Activated T-cell treated with anti-CD3 and anti-CD28 coated beads, Interleukin-2, amount 50 U/mL, for 72 hours (primary cell): ENCODE data around the gene ARSA. TPM values are rescaled to one million over a fixed set of nuclear protein-coding genes. Genes with fewer than 3 reads are reported as not detected.

Source experiments
- total RNA-seq, 2 donors: library from RNA; stranded (reverse); gene quantifications; one replicate each; pipeline ENCODE4 v1.2.3, GENCODE V29; 2022

Gene ARSA
- total RNA-seq, 2 donors from 2014 or later: 19.8 to 26.8 TPM

Other genes with a start within 250 kb of the ARSA start
- gene SBF1, start 153.1 kb downstream of the ARSA start, total RNA-seq: 100 to 1,000 TPM; 108 to 114 TPM
- gene ADM2, start 146.6 kb downstream of the ARSA start, total RNA-seq: 10 to 100 TPM; 25.5 to 28.8 TPM
- 1 to 10 TPM; 3.4 to 5.2 TPM for gene MIOX, start 141.3 kb downstream of the ARSA start, total RNA-seq
- 10 to 100 TPM; 64.8 to 64.9 TPM for gene LMF2, start 120.5 kb downstream of the ARSA start, total RNA-seq
- 100 to 1,000 TPM; 120 to 141 TPM for gene NCAPH2, start 119.9 kb downstream of the ARSA start, total RNA-seq
- 1 to 10 TPM; 8.3 to 8.5 TPM for gene SCO2, start 102.6 kb downstream of the ARSA start, total RNA-seq
- gene TYMP, start 98.1 kb downstream of the ARSA start, total RNA-seq: 100 to 1,000 TPM in 1 of 2 donors, 10 to 100 TPM in 1; 71.5 to 101 TPM
- 10 to 100 TPM; 45.5 to 49.1 TPM for gene KLHDC7B, start 82.3 kb downstream of the ARSA start, total RNA-seq
- gene SYCE3, start 65.2 kb downstream of the ARSA start, total RNA-seq: 1 to 10 TPM; 1.7 TPM
- 10 to 100 TPM; 85.3 to 88.0 TPM for gene CPT1B, start 49.7 kb downstream of the ARSA start, total RNA-seq
- 100 to 1,000 TPM in 1 of 2 donors, 10 to 100 TPM in 1; 95.6 to 110 TPM for gene CHKB, start 45.3 kb downstream of the ARSA start, total RNA-seq
- under 1 TPM; 0.60 to 0.62 TPM for gene MAPK8IP2, start 27.4 kb downstream of the ARSA start, total RNA-seq
- gene SHANK3, start 44.7 kb upstream of the ARSA start, total RNA-seq: under 1 TPM; 0.19 to 0.24 TPM
- gene ACR, start 110.1 kb upstream of the ARSA start, total RNA-seq: not detected
- gene RABL2B, start 155.5 kb upstream of the ARSA start, total RNA-seq: 10 to 100 TPM; 26.6 to 29.4 TPM